GM12865 (cell line): ENCODE measurements around the gene ALG11.

Experiments used
- DNase-seq: peaks from one replicate; pipeline ENCODE4 v3.0.0; 2010; ENCODE audit warnings: low read depth
- H3K4me3 ChIP-seq: 2 replicates; pipeline ENCODE4 v1.5.1; 2011; ENCODE audit warnings: mild to moderate bottlenecking, low read depth, low read length, control low read depth
- TF ChIP-seq, protein P1 (sequence below): IDR thresholded peaks from 2 replicates; pipeline ENCODE4 v1.5.1; 2011; ENCODE audit warnings: low read length, control low read depth, low read depth, inconsistent platforms; ENCODE audit not compliant: insufficient read depth; ENCODE audit errors: missing control alignments

Gene ALG11

DNA sequence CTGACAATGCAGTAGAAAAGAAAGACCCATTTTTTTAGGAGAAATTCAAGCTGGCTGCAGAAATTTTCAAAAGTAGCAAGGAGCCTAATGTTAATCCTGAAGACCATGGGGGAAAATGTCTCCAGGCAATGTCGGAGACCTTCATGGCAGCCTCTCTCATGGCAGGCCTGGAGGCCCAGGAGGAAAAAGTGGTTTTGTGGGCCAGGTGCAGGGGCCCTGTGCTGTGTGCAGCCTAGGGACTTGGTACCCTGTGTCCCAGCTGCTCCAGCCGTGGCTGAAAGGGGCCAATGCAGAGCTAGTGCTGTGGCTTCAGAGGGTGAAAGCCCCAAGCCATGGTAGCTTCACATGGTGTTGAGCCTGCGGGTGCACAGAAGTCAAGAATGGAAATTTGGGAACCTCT lies 4.1 kb downstream of the ALG11 start:
- TF ChIP-seq, protein P1, sequence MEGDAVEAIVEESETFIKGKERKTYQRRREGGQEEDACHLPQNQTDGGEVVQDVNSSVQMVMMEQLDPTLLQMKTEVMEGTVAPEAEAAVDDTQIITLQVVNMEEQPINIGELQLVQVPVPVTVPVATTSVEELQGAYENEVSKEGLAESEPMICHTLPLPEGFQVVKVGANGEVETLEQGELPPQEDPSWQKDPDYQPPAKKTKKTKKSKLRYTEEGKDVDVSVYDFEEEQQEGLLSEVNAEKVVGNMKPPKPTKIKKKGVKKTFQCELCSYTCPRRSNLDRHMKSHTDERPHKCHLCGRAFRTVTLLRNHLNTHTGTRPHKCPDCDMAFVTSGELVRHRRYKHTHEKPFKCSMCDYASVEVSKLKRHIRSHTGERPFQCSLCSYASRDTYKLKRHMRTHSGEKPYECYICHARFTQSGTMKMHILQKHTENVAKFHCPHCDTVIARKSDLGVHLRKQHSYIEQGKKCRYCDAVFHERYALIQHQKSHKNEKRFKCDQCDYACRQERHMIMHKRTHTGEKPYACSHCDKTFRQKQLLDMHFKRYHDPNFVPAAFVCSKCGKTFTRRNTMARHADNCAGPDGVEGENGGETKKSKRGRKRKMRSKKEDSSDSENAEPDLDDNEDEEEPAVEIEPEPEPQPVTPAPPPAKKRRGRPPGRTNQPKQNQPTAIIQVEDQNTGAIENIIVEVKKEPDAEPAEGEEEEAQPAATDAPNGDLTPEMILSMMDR: no peak
- DNase-seq: no peak
- no peak overlapping the region for H3K4me3 ChIP-seq

DNA sequence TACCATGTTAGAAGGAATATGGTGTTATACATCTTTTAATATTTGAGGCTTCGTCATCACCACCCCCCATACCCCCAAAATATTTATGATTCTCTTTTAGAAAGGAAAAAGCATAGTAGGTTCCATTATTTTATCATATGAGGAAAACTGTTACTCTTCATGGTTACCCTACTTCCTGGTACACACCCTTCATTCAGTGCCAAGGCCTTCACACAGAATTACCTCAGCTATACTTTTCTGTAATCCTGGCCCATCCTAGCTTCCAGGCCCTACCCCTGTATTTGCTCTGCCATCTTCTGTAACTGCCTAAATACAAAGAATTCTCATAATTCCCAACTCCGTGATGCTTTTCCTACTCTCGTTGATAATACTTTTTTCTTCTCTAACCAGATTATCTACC lies 8.0 kb downstream of the ALG11 start:
- TF ChIP-seq, protein P1: no peak
- no peak for DNase-seq
- no peak overlapping the region for H3K4me3 ChIP-seq

DNA sequence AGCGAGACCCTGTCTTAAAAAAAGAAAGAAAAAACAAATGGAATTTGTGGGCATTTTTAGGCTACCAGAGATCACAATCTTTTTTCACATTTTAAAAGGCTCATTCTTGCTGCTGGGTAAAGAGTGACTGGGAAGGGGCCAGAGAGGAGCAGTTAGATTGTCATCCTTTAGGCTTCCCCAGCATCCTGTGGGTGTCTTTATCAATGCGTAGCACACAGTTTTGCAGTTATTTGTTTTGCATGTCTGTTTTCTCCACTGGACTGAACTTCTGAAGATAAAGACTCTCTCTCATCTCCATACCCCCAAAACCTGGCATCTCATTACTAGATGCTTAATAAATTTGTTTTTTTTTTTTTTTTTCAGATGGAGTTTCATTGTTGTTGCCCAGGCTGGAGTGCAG lies 10.2 kb downstream of the ALG11 start:
- DNase-seq: no peak
- TF ChIP-seq, protein P1: no peak

GRCh38 chr13:52024481-52024880 lies 12.3 kb downstream of the ALG11 start, which contains the start of gene UTP14C:
Gene UTP14C (plus strand): TSS chr13:52024691. CDS start chr13:52028805, 4,114 bp downstream.
- H3K4me3 ChIP-seq: no peak within 1 kb of the TSS
- TF ChIP-seq, protein P1: no peak
- DNase-seq: no peak

More for the DNA sequence above, 10.2 kb downstream of the ALG11 start:
- H3K4me3 ChIP-seq: no peak overlapping the region

DNA sequence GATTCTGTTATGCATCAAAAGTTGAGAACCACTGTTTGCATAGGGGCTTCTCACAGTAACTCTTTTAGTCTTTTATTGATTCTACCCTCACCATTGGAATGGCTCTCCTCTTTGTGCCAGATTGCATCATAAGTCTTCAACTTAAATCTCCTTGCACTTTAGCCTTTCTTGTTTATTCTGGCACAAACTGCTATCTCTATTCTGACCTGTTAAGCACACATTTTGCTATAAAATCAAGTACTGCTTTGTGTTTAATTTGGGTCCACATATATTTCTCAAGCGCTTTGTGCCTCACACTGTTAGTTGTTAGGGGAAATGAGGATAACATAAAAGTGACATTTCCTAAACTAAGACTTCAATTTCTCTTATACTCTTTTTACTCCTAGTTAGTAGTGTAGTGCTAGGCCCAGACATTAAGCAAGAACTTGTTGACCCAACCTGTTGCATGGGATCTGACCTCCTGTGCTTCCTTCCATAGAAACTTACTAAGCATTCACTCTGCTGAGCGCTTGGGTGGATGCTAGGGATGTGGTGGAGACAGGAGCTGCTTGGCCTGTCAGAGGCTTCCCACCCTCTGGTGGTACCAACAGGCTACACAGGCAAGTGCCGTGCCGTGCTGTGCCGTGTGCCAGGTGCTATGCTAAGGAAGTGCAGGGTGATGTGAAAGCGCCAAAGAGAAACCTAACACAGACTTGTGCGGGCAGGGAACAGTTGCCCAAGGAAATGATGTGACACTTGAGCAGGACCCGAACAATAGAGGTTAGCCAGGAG lies 13.5 kb downstream of the ALG11 start:
- H3K4me3 ChIP-seq: no peak overlapping the region
- TF ChIP-seq, protein P1: no peak
- no peak for DNase-seq

DNA sequence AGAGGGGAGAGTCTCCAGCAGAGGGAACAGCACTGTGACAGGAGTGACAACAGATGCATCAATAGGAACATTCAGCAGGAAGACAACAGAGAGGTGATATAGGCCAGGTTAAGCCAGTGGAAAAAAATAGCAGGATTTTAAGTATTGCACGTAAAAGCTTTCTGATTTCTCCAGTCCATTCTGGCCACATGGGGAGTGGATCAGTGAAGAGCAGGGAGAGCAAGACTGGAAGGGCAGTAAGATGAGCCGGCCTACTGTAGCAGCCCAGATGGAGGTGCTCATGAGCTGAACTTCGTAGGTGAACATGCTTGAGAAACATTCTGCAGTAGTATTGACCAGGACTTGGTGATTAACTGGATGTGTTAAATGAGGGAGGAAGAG lies 14.0 kb downstream of the ALG11 start:
- no peak for DNase-seq
- no peak overlapping the region for H3K4me3 ChIP-seq
- TF ChIP-seq, protein P1: peak; percentile 0

DNA sequence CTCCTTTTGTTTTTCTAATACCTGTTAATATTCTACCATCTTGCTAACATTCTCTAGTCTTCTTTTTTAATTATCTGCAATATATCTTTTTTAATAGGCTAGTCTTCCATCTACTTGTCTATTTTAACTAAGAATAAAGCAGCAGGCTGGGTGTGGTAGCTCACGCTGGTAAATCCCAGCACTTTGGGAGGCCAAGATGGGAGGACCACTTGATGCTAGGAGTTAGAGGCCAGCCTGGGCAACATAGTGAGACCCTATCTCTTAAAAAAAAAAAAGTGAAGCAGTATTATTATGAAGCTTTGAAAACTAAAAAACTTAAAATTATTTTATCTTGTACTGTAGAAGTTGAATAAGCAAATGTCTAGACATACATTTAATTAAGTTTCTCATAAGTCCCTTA lies 15.6 kb downstream of the ALG11 start:
- no peak overlapping the region for H3K4me3 ChIP-seq
- no peak for DNase-seq
- TF ChIP-seq, protein P1: no peak
